ENCODE data around the gene AMZ1.

AMZ1 gene

GRCh38 chr7:2750004-2750407 is 62.0 kb downstream of the AMZ1 start:
- no peak for DNase-seq (ENCODE audit: low spot score)

GRCh38 chr7:2751086-2751485 is 63.1 kb downstream of the AMZ1 start:
- no peak for DNase-seq (ENCODE audit: low spot score)

GRCh38 chr7:2753148-2753547 is 65.1 kb downstream of the AMZ1 start:
- DNase-seq (ENCODE audit: low spot score): no peak

GRCh38 chr7:2754086-2754485 is 66.1 kb downstream of the AMZ1 start:
- no peak for DNase-seq (ENCODE audit: low spot score)

GRCh38 chr7:2754912-2755311 is 66.9 kb downstream of the AMZ1 start:
- DNase-seq (ENCODE audit: low spot score): no peak

GRCh38 chr7:2755531-2755930 is 67.5 kb downstream of the AMZ1 start:
- no peak for DNase-seq (ENCODE audit: low spot score)

GRCh38 chr7:2757361-2757903 is 69.4 kb downstream of the AMZ1 start:
- DNase-seq (ENCODE audit: low spot score): no peak

- DNase-seq (ENCODE audit: low spot score): peak; percentile 88
Measured at GRCh38 chr7:2757904-2758672, 70.1 kb downstream of the AMZ1 start.

- no peak for DNase-seq (ENCODE audit: low spot score)
Measured at GRCh38 chr7:2758673-2759616, 70.9 kb downstream of the AMZ1 start.

GRCh38 chr7:2759736-2760097 is 71.7 kb downstream of the AMZ1 start:
- DNase-seq (ENCODE audit: low spot score): no peak

- DNase-seq (ENCODE audit: low spot score): peak; percentile 24
Measured at GRCh38 chr7:2760098-2760889, 72.3 kb downstream of the AMZ1 start.

- DNase-seq (ENCODE audit: low spot score): no peak
Measured at GRCh38 chr7:2761131-2761624, 73.2 kb downstream of the AMZ1 start.

GRCh38 chr7:2761801-2762497 is 73.9 kb downstream of the AMZ1 start:
- no peak for DNase-seq (ENCODE audit: low spot score)

- peak; percentile 33 for DNase-seq (ENCODE audit: low spot score)
Measured at GRCh38 chr7:2763597-2763996, 75.6 kb downstream of the AMZ1 start.

GRCh38 chr7:2764621-2765020 is 76.6 kb downstream of the AMZ1 start:
- no peak for DNase-seq (ENCODE audit: low spot score)
